ENCODE data around the gene PCDH20.

Gene PCDH20, protein sequence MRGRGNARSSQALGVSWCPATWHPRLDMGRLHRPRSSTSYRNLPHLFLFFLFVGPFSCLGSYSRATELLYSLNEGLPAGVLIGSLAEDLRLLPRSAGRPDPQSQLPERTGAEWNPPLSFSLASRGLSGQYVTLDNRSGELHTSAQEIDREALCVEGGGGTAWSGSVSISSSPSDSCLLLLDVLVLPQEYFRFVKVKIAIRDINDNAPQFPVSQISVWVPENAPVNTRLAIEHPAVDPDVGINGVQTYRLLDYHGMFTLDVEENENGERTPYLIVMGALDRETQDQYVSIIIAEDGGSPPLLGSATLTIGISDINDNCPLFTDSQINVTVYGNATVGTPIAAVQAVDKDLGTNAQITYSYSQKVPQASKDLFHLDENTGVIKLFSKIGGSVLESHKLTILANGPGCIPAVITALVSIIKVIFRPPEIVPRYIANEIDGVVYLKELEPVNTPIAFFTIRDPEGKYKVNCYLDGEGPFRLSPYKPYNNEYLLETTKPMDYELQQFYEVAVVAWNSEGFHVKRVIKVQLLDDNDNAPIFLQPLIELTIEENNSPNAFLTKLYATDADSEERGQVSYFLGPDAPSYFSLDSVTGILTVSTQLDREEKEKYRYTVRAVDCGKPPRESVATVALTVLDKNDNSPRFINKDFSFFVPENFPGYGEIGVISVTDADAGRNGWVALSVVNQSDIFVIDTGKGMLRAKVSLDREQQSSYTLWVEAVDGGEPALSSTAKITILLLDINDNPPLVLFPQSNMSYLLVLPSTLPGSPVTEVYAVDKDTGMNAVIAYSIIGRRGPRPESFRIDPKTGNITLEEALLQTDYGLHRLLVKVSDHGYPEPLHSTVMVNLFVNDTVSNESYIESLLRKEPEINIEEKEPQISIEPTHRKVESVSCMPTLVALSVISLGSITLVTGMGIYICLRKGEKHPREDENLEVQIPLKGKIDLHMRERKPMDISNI

DNA sequence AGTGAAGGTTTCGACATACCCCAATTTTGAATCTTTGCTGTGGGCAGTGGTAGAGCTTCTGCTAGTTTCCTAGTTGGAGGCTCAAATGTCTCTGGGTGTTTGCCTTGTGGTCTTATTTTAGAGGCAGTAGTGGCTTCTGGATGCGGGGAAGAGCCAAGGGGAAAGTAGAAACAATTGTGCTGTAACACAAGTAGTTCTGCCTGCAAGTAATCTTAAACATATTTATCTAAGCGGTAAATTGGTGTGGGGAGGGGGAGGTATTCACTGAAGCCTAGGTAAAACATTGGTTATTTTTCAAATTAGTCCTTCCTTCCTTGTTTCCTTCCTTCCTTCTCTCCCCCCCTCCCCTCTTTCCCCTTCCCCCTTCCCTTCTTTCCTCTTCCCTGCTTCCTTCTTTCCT, at the start of gene PCDH20:
Gene PCDH20, minus strand, starts transcription at position 101 of the 400 bp plus-strand sequence. CDS start 691 bp downstream, outside the sequence.
- H3K4me3 Mint-ChIP-seq: no peak within 1 kb of the TSS
- peaks cover 45% of the 10 kb centered on the region for H3K27me3 Mint-ChIP-seq
- no peak for DNase-seq
- ATAC-seq: no peak
- H3K4me1 Mint-ChIP-seq: no peaks in the 10 kb centered on the region
- peaks cover 0 to 9% of the 10 kb centered on the region in 2 donors for H3K9me3 Mint-ChIP-seq
- no peak within 1 kb of the TSS for H3K27ac Mint-ChIP-seq

DNA sequence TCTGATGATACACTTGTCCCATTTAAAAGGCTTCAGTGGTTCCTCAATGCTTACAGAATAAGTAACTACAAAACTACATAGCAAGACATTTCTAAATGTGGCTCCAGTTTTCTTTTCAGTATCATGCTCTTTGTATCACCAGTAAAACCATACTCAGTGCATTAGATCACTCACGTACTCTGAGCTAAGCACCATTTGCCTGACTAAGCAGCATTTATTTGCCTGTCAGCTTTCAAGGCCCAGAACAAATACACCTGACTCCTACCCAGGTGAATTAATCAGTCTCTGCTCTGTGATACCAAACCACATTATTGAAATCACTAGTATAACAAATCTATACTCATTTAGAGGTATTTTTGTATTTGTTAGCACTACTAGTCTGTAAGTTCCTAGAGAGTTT, 47.4 kb upstream of the PCDH20 start:
- Mint-ChIP-seq H3K9me3 (no peaks in the 10 kb centered on the region), H3K4me3 (no peak overlapping the region), H3K4me1 (no peaks in the 10 kb centered on the region), H3K27me3 (no peaks in the 10 kb centered on the region), H3K27ac (no peak overlapping the region)
- ATAC-seq (no peak), DNase-seq (no peak)

DNA sequence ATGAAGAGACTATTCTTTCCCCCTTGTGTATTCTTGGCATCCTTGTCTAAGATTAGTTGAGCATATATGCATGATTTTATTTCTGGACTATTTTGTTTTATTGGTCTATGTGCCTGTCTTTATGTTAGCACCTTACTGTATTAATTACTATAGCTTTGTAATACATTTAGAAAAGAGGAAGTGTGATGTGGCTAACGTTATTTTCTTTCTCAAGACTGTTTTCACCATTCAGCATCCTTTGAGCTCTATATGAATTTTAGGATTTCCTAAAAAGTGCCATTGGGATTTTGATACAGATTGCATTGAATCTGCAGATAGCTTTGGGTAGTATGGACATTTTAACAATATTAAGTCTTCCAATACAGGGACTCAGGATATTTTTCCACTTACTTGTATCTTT, 37.5 kb upstream of the PCDH20 start:
- ATAC-seq: no peak

DNA sequence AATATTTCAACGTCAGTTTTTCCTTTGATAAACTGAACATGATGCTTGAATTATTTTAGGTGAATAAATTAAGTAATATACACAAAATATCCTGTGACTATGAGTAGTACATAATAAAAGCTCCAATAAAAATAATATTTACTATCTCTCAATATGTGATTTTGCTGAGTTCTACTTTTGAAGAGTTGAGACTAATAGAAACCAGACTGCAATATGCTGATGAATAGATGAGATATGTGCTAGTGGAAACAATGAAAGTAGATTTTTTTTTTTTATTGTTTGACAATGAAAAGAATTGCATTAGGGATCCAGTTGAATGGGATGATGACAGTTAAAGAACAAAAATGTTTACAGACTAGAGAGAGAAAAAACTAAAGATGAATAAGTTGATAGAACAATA, 16.4 kb upstream of the PCDH20 start:
- no peak overlapping the region for H3K27ac Mint-ChIP-seq
- no peaks in the 10 kb centered on the region for H3K4me1 Mint-ChIP-seq
- no peaks in the 10 kb centered on the region for H3K27me3 Mint-ChIP-seq
- H3K9me3 Mint-ChIP-seq: peaks cover 7 to 9% of the 10 kb centered on the region in 2 donors
- H3K4me3 Mint-ChIP-seq: no peak overlapping the region
- DNase-seq (no peak), ATAC-seq (no peak)

More for the DNA sequence above, 37.5 kb upstream of the PCDH20 start:
- Mint-ChIP-seq H3K27ac (no peak overlapping the region), H3K9me3 (peaks cover 8 to 15% of the 10 kb centered on the region in 2 donors), H3K4me1 (no peaks in the 10 kb centered on the region), H3K27me3 (no peaks in the 10 kb centered on the region), H3K4me3 (no peak overlapping the region)
- no peak for DNase-seq

DNA sequence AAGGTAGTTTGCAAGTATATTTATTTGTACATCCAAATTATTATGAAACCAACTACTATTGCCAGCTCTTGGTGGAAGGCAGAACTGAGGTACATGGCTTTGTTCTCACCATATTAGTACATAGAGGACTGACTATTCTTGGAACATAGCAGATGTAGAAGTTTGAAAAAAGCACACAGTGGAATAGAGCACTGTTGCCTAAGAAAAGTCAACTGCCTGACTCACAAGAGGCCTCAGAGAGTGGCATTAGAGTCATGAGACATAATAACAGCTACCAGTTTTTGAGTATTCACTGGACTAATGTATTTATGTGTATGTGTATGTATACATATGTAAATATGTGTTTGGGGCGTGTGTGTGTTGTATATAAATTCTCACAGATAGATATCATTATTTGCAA, 8.3 kb upstream of the PCDH20 start:
- Mint-ChIP-seq H3K27me3 (no peaks in the 10 kb centered on the region), H3K27ac (no peak overlapping the region), H3K4me1 (no peaks in the 10 kb centered on the region), H3K4me3 (no peak overlapping the region), H3K9me3 (no peaks in the 10 kb centered on the region)
- no peak for DNase-seq
- no peak for ATAC-seq

DNA sequence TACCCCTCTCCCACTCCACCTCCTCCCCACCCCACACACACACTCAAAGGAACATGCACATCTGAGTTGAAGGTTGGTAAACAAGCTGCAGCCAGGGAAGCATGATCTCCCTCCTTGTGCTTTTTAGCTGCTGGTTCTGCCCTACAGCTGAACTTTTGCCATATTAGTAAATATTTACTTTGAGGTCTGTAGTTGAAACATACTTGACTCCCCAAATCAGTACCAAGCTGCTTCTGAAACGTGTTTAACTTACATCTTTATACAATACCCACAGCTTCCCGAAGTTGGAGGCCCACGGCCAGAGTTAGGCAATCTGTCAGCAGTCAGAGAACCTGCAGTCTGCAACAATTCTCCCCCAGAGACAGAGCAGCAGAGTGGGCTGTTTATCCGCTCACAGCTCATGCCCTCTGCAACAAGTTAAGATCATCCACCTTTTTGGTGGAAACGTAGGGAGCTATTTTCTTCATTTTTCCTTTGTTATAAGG, 1.5 kb upstream of the PCDH20 start:
- Mint-ChIP-seq H3K4me1 (no peaks in the 10 kb centered on the region), H3K27ac (no peak overlapping the region), H3K27me3 (peaks cover 45% of the 10 kb centered on the region), H3K9me3 (peaks cover 0 to 9% of the 10 kb centered on the region in 2 donors), H3K4me3 (no peak overlapping the region)
- no peak for DNase-seq
- ATAC-seq: no peak

DNA sequence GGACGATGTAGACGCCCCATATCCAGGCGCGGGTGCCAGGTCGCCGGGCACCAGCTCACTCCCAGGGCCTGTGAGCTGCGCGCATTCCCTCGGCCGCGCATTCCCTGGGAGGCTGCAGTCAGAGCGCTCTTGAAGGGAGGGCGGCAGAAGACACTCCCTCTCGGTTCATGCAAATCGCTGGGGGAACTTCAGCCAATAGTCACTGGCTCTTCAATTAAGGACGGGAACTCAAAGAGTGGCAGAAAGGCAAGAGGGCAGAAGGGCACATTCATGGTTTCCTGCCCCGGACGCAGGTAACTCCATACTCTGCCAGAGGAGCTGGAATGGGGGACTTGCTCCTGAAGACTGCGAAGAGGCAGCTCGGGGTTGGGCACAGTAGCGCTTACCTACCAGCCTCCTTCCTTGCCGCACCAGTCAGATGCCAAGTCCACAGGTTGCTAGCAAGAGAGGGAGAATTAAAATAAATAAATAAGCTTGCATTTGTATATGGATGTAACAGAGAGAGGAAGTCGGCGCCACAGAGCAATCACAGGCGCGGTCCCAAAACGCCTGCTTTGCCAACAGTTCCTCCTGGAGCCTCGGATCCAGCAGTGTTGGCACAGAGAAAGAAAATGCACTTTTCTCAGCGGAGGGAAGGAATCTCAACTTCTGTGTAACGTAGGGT, 459 bp downstream of the PCDH20 start:
- ATAC-seq: no peak
- no peaks in the 10 kb centered on the region for H3K4me1 Mint-ChIP-seq
- no peak for DNase-seq

DNA sequence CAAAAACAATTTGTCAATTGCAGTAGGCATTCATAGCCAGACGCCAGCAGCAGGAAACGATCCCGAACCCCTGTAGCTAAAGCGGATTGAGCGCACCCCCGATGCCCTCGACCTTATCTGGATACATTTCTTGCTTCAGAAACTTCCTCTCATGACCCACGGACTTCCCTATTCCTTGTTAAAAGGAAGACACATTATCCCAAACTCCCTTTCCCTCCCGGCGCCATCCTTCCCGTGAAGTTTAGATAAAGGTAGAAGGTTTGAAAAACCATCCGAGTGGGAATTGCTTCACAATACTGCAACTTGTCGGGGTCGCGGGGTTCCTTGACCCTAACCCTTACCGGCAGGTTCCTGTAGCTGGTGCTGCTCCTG, 977 bp downstream of the PCDH20 start:
- no peak for ATAC-seq
- no peaks in the 10 kb centered on the region for H3K4me1 Mint-ChIP-seq

More for the DNA sequence above, 459 bp downstream of the PCDH20 start:
- peaks cover 0 to 9% of the 10 kb centered on the region in 2 donors for H3K9me3 Mint-ChIP-seq
- H3K27me3 Mint-ChIP-seq: peaks cover 45% of the 10 kb centered on the region
- H3K4me3 Mint-ChIP-seq: no peak overlapping the region
- H3K27ac Mint-ChIP-seq: no peak overlapping the region

DNA sequence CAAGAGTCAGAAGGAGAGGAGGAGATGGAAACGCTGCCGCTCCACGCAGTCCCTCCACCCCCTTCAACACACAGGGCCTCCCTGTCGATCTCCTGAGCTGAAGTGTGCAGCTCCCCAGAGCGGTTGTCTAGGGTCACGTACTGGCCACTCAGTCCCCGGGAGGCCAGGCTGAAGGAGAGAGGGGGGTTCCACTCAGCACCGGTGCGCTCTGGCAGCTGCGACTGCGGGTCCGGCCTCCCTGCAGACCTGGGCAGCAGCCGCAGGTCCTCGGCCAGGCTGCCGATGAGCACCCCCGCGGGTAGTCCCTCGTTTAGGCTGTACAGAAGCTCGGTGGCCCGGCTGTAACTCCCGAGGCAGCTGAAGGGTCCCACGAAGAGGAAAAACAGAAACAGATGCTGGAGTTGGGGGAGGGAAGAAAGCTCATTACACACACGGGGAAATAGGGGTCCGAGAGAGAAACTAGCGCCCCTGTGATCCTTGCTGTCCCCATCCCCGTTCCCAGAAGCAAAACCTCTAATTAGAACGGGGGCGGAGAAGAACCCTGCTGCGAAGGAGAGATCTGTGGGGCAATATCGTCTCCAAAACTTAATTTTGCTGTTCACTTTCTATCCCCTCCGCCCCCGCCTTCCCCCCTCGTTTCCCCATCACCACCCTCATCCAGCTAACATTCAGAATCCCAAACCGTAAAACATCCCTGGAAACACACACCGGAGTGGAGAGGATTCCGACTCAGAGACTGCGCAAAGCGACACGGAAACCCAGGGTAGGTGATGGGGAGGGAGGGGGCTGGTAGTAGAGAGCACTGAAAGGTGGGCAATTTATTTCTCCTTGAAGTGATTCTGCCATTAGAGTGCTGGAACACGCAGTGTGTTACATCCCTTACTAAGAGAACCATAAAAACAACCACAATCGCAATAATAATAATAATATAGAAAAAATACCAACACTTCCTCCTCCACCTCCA, 1.8 kb downstream of the PCDH20 start:
- H3K27ac Mint-ChIP-seq: no peak overlapping the region
- H3K27me3 Mint-ChIP-seq: peaks cover 45% of the 10 kb centered on the region
- DNase-seq: no peak
- ATAC-seq: no peak
- peaks cover 0 to 9% of the 10 kb centered on the region in 2 donors for H3K9me3 Mint-ChIP-seq
- no peaks in the 10 kb centered on the region for H3K4me1 Mint-ChIP-seq
- no peak overlapping the region for H3K4me3 Mint-ChIP-seq

More for the DNA sequence above, 977 bp downstream of the PCDH20 start:
- H3K27me3 Mint-ChIP-seq: peaks cover 45% of the 10 kb centered on the region
- H3K9me3 Mint-ChIP-seq: peaks cover 0 to 9% of the 10 kb centered on the region in 2 donors
- H3K27ac Mint-ChIP-seq: no peak overlapping the region
- DNase-seq: no peak
- no peak overlapping the region for H3K4me3 Mint-ChIP-seq

DNA sequence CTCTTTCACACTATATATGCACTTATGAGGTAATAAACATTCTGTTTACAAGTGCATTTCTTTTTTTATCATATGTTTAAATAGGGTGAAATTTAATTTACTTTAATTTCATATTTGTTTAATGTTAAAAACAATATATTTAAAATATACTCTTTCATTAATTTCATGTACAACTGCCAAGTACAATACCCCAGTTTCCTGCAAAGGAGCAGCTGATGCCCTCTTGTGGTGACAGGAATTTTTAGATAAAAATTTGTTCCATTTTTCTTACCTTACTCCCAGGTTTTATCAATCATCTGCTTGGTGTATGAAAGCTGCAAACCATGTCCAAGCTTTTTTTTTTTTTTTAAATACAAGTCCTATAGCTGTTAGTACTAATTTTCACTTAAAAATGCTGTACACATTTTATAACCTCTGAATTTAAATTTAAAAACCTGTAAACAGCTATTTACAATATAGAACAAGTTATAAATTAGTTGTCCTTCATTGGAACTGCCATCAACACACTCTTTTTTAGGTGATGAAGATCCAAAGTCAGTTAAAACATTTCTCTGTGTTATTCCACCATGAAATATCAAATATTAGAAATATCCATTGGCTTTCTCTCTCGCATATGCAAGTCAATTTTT, 4.9 kb downstream of the PCDH20 start:
- H3K4me1 Mint-ChIP-seq: no peaks in the 10 kb centered on the region
- DNase-seq (no peak), ATAC-seq (no peak)
- peaks cover 36% of the 10 kb centered on the region for H3K27me3 Mint-ChIP-seq
- no peaks in the 10 kb centered on the region for H3K9me3 Mint-ChIP-seq
- no peak overlapping the region for H3K27ac Mint-ChIP-seq
- H3K4me3 Mint-ChIP-seq: no peak overlapping the region

DNA sequence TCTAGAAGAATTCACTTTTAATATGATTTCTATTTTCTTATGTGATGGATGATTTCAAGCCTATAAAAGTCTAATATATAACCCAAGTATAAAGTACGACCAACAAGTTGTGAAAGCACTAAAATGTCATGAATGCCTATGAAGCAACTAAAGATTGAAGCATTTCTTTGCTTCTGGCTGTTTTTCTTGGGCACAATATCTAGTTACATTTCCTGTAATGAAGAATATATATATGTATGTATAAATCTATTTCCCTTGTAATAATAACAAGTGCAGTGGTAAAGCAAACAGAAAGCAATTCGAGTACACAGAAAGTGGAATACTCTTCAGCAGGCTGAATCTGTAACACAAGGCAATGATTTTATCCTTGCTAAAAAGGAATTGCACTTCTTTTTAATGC, 5.4 kb downstream of the PCDH20 start:
- ATAC-seq (no peak), DNase-seq (no peak)
- no peaks in the 10 kb centered on the region for H3K9me3 Mint-ChIP-seq
- H3K27me3 Mint-ChIP-seq: peaks cover 30% of the 10 kb centered on the region
- H3K4me1 Mint-ChIP-seq: no peaks in the 10 kb centered on the region
- H3K27ac Mint-ChIP-seq: no peak overlapping the region
- no peak overlapping the region for H3K4me3 Mint-ChIP-seq

DNA sequence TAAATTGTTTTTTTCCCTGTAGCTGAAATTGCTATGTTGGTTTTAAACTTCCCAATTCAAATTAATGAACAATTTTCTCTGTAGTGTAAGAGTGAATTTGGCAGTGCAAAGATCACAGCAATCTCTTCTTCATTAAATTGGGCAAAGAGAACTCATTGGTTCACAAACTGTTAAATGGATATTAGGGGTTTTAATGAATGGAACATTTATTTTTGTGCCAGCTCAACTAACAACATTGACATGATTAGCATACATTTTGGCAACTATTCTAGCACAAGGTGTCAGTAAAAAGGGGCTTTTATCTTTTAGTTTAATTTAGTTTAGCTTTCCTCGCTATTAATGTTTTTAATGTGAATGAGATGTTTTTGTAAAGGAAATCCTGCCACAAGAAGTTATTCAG, 7.1 kb downstream of the PCDH20 start:
- no peak for ATAC-seq
- H3K27ac Mint-ChIP-seq: no peak overlapping the region
- no peak for DNase-seq
- peaks cover 13% of the 10 kb centered on the region for H3K27me3 Mint-ChIP-seq
- H3K4me1 Mint-ChIP-seq: no peaks in the 10 kb centered on the region
- H3K9me3 Mint-ChIP-seq: no peaks in the 10 kb centered on the region
- no peak overlapping the region for H3K4me3 Mint-ChIP-seq

DNA sequence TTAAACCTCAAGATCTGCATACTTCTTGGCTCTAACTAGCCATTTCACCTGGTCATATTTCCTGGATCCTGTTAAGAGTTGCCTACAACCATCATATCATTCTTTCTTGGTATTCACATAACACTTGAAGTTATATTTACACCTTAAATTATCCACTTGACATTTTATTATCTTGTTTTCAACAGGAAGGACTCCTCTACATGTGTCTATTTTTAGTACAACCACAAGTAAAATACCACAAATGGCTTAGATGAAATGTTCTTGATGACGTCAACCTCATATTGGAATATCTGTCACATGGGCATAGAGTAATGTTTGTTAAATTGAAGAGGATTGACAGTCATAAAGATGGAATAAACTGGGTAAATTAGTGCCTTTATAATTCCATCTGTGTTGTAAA, 9.4 kb downstream of the PCDH20 start:
- Mint-ChIP-seq H3K27ac (no peak overlapping the region), H3K27me3 (no peaks in the 10 kb centered on the region), H3K9me3 (no peaks in the 10 kb centered on the region), H3K4me1 (no peaks in the 10 kb centered on the region), H3K4me3 (no peak overlapping the region)
- ATAC-seq: no peak
- DNase-seq: no peak

DNA sequence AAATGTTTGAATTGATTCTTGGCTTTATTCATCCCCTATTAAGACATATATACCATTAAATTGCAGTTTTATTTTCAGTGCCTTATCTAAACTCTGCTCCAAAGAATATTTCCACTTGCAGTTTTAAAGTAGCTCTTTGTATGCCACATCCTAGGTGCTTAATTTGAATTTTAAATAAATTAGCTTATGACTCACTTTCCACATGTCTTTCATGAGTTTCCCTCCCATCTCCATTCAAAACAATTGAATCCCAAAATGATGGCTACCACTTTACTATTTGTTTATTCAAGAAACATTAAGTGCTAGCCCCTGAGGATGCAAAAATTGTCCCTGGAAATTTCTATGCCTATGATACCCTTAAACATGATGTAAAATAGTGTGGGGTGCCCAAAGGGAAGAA, 19.5 kb downstream of the PCDH20 start:
- H3K4me1 Mint-ChIP-seq: no peaks in the 10 kb centered on the region
- no peak for ATAC-seq
- no peak overlapping the region for H3K4me3 Mint-ChIP-seq
- H3K9me3 Mint-ChIP-seq: peaks cover 20 to 28% of the 10 kb centered on the region in 2 donors
- no peaks in the 10 kb centered on the region for H3K27me3 Mint-ChIP-seq
- H3K27ac Mint-ChIP-seq: no peak overlapping the region
- DNase-seq: no peak

Data from stimulated activated naive CD8-positive, alpha-beta T cell treated with anti-CD3 and anti-CD28 coated beads, Interleukin-15, amount 100 ng/mL, for 72 hours (primary cell).